Nephron (organoid): ENCODE data around the gene SRD5A3.

Experiments used
- H3K27ac Mint-ChIP-seq, 3 experiments: 2 replicates each; pipeline ENCODE4 v1.8.0; 2020; ENCODE audit warnings: mixed read lengths in 3 of 3, mild to moderate bottlenecking in 2 of 3, moderate library complexity in 1 of 3
- H3K27me3 Mint-ChIP-seq: 2 replicates; pipeline ENCODE4 v1.8.0; 2021; ENCODE audit warnings: low read depth, mild to moderate bottlenecking, moderate library complexity, mixed read lengths
- H3K36me3 Mint-ChIP-seq: 2 replicates; pipeline ENCODE4 v1.8.0; 2020; ENCODE audit warnings: low read depth, mixed read lengths
- H3K4me1 Mint-ChIP-seq: 2 replicates; pipeline ENCODE4 v1.8.0; 2020; ENCODE audit warnings: mixed read lengths
- H3K4me3 Mint-ChIP-seq, 3 experiments: 2 replicates each; pipeline ENCODE4 v1.8.0; 2020; ENCODE audit warnings: mild to moderate bottlenecking in 3 of 3, mixed read lengths in 3 of 3, moderate library complexity in 2 of 3
- H3K9me3 Mint-ChIP-seq: 2 replicates; pipeline ENCODE4 v1.8.0; 2020; ENCODE audit warnings: mixed read lengths
- TF ChIP-seq, protein P1 (sequence below), 3 experiments: fragments of 200-600 bp; sonication (generic); IDR thresholded peaks; one replicate each; pipeline ENCODE4 v1.5.0; 2021; ENCODE audit warnings: antibody characterized with exemption in 3 of 3; ENCODE audit not compliant: unreplicated experiment in 3 of 3

Gene SRD5A3

DNA sequence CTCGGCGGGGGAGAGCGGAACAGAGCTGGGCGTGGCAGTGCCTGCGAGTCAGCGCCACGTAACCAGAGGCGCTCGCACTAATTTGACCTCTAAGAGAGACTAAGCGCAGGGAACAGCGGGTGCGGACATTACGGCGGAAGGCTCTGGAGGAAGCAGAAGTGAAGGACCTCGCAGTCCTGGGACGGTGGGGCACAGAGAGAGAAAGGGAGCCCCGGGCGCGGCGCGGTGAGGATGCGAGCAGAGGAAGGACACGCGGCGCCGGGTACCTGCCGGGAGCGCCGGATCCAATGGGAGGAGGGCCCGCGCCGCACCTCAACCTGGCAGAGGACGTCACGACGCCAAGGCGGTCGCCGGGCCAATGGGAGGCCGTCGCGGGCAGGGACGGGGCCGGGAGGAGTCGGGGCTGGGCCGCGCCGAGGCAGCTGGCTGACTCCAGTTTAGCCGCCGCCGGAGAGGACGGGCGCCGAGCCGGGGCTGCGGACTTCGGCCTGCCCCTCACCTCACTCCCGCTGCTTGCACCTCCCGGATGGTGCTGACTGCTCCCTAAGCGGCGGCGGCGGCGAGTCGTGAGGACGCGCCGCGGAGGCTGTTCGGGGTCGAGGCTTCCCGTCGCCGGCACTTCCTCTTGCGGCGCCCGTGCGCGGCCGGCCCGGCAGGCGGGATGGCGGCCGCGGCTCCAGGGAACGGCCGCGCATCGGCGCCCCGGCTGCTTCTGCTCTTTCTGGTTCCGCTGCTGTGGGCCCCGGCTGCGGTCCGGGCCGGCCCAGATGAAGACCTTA is 49.7 kb downstream of the SRD5A3 start, which contains the start of gene TMEM165:
TSS of gene TMEM165 (plus strand) at position 429 of the 779 bp plus-strand sequence. CDS start at position 662, 233 bp downstream.
- Mint-ChIP-seq H3K4me1 (peaks cover 29% of the 10 kb centered on the region), H3K4me3 (peak within 1 kb of the TSS; percentile 94 to 99 (median 96)), H3K36me3 (peaks cover 9% of the 10 kb centered on the region), H3K27ac (peak within 1 kb of the TSS; percentile 92 to 97 (median 93)), H3K9me3 (no peaks in the 10 kb centered on the region), H3K27me3 (no peaks in the 10 kb centered on the region)
- TF ChIP-seq, protein P1, sequence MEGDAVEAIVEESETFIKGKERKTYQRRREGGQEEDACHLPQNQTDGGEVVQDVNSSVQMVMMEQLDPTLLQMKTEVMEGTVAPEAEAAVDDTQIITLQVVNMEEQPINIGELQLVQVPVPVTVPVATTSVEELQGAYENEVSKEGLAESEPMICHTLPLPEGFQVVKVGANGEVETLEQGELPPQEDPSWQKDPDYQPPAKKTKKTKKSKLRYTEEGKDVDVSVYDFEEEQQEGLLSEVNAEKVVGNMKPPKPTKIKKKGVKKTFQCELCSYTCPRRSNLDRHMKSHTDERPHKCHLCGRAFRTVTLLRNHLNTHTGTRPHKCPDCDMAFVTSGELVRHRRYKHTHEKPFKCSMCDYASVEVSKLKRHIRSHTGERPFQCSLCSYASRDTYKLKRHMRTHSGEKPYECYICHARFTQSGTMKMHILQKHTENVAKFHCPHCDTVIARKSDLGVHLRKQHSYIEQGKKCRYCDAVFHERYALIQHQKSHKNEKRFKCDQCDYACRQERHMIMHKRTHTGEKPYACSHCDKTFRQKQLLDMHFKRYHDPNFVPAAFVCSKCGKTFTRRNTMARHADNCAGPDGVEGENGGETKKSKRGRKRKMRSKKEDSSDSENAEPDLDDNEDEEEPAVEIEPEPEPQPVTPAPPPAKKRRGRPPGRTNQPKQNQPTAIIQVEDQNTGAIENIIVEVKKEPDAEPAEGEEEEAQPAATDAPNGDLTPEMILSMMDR (IDR thresholded peaks at IDR 0.05; ENCODE audit: unreplicated experiment in 3 of 3): no peak

DNA sequence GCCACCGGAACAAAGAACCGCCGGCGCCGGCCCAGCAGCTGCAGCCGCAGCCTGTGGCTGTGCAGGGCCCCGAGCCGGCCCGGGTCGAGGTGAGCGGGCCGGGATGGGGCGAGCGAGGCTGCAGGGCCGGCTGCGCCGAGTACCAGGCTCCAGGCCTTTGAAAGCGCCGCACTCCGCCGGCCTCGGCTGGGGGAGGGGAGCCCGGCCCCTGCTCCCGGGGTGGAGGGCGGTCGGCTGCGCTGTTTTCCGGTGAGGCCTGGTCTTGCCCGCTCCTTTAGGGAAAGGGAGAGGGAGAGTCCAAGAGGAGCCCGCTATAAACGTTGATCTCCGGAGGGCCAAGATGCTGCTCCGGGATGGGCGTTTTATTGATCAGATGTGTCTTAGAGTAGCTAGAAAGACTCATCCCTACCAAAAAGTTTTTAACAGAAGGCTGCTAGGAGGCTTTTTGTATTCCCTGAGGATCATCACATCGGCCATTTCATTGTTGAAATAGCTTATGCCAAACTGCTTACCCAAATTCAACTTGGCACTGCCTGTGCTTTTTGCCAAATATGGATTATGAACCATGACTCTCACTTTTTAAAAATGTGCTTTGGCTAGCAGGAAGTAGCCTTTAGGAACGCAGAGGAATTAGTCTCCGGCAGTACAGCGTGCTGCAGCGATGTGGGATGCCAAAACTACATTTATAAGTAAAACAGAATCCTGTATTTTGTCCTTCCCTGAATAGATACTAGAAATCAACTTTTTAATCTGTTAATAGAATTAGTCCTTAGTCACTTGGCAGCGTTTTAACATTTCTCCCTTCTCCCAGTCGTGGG is 50.5 kb downstream of the SRD5A3 start:
- TF ChIP-seq, protein P1 (IDR thresholded peaks at IDR 0.05; ENCODE audit: unreplicated experiment in 3 of 3): no peak
- Mint-ChIP-seq H3K4me3 (peak overlapping the region; percentile 94 to 99 (median 96)), H3K9me3 (no peaks in the 10 kb centered on the region), H3K4me1 (peaks cover 29% of the 10 kb centered on the region), H3K27me3 (no peaks in the 10 kb centered on the region), H3K36me3 (peaks cover 16% of the 10 kb centered on the region), H3K27ac (peak overlapping the region; percentile 86 to 95 (median 92))

DNA sequence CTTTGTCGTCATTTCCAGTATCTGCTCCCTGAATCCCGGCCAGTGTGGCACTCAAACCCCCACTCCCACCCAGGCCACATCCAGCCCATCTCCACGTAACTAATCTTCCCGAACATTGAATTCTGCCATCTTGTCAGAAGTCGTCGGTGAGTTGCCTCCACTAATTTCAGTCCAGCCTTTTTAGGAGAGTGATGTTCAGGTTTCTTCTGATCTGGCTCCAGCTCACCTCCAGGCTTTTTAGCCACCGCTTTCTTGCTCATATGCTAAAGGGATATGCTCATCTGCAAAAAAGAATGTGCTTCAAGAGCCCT is 51.0 kb downstream of the SRD5A3 start:
- TF ChIP-seq, protein P1 (IDR thresholded peaks at IDR 0.05; ENCODE audit: unreplicated experiment in 3 of 3): no peak
- H3K27me3 Mint-ChIP-seq: no peaks in the 10 kb centered on the region
- H3K9me3 Mint-ChIP-seq: no peaks in the 10 kb centered on the region
- peaks cover 16% of the 10 kb centered on the region for H3K36me3 Mint-ChIP-seq
- peaks cover 29% of the 10 kb centered on the region for H3K4me1 Mint-ChIP-seq
- peak overlapping the region; percentile 94 to 99 (median 96) for H3K4me3 Mint-ChIP-seq
- H3K27ac Mint-ChIP-seq: peak overlapping the region; percentile 86 to 95 (median 92)

DNA sequence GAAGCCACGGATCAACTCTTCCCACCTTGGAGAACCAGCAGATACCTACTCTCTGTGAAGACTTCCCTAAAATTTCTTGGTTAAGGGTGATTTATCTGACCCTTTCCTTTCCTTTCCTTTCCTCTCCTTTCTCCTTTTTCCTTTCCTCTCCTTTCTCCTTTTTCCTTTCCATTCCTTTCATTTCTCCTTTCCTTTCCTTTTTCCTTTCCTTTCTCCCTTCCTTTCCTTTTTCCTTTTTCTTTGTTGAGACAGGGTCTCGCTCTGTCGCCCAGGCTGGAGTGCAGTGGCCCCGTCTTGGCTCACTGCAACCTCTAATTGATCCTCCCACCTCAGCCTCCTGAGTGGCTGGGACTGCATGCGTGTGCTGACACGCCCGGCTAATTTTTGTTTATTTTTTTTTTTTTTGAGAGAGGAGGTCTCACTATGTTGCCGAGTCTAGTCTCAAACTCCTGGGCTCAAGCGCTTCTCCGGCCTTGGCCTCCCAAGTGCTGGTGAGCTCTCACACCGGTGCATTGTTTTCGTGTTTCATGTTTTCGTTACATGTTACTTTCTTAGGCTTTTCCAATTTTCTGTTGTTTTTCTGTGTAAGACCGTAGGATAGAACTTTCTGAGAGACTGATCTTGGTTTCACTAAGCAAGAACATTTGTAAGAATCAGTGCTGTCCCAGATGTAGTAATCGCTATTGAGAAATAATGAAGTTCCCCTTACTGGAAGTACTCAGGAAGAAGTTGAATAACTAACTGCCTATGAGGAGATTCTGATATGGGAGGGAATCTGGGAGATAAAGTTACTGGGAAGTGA is 51.7 kb downstream of the SRD5A3 start:
- Mint-ChIP-seq H3K4me1 (peaks cover 29% of the 10 kb centered on the region), H3K4me3 (peak overlapping the region; percentile 94 to 99 (median 96)), H3K36me3 (peaks cover 16% of the 10 kb centered on the region), H3K9me3 (no peaks in the 10 kb centered on the region), H3K27ac (peak overlapping the region; percentile 86 to 95 (median 92)), H3K27me3 (no peaks in the 10 kb centered on the region)
- TF ChIP-seq, protein P1 (IDR thresholded peaks at IDR 0.05; ENCODE audit: unreplicated experiment in 3 of 3): no peak

DNA sequence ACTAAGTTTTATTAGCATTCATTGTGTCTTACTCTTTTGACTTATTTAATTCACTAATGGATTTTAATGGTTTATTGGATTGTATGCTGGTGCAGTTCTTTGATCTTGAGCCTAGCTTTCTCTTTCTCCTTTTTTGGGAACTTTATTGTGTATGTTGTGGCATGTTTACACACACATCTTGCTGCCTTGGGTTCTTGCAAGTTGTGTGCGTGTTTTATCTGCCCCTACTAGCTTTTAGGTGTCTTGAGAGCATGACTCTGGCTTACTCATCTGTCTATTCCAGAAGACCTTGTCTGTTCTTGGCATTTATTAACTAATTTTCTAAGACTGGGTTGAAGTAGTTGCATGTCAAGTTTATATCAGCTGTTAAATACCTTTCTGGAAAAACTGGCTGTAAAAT is 52.4 kb downstream of the SRD5A3 start:
- TF ChIP-seq, protein P1 (IDR thresholded peaks at IDR 0.05; ENCODE audit: unreplicated experiment in 3 of 3): no peak
- Mint-ChIP-seq H3K4me1 (peaks cover 29% of the 10 kb centered on the region), H3K27me3 (no peaks in the 10 kb centered on the region), H3K9me3 (no peaks in the 10 kb centered on the region), H3K4me3 (peak overlapping the region; percentile 94 to 99 (median 96)), H3K36me3 (peaks cover 20% of the 10 kb centered on the region), H3K27ac (peak overlapping the region; percentile 12 to 92 (median 55))
